ENCODE results near the gene TPST2. TPM values are rescaled to one million over a fixed set of nuclear protein-coding genes. Genes with fewer than 3 reads are reported as not detected.

The TPST2 gene
- total and polyA plus RNA-seq, 9 of the 15 experiments (the other 6 are each of a cell fraction or from before 2014, with no cell fraction given), result 14.2 to 123 (median 60.1) TPM

GRCh38 chr22:26586556-26587325 lies 3.2 kb downstream of the TPST2 start (continued):
- peak; percentile 33; the same call in 1 of the 2 replicates for TF ChIP-seq REST (IDR thresholded peaks at IDR 0.05; ENCODE audit: borderline replicate concordance)
- no peak for TF ChIP-seq REST (CRISPR knock-in tag; IDR thresholded peaks at IDR 0.05; ENCODE audit: low read depth)
- no peak for TF ChIP-seq CEBPG (CRISPR knock-in tag; IDR thresholded peaks at IDR 0.05)
- TF ChIP-seq CEBPG (tag; conservative IDR thresholded peaks at IDR 0.05 in 1 of 2, IDR thresholded peaks at IDR 0.05 in 1 of 2), result no peak
- TF ChIP-seq, protein P1, sequence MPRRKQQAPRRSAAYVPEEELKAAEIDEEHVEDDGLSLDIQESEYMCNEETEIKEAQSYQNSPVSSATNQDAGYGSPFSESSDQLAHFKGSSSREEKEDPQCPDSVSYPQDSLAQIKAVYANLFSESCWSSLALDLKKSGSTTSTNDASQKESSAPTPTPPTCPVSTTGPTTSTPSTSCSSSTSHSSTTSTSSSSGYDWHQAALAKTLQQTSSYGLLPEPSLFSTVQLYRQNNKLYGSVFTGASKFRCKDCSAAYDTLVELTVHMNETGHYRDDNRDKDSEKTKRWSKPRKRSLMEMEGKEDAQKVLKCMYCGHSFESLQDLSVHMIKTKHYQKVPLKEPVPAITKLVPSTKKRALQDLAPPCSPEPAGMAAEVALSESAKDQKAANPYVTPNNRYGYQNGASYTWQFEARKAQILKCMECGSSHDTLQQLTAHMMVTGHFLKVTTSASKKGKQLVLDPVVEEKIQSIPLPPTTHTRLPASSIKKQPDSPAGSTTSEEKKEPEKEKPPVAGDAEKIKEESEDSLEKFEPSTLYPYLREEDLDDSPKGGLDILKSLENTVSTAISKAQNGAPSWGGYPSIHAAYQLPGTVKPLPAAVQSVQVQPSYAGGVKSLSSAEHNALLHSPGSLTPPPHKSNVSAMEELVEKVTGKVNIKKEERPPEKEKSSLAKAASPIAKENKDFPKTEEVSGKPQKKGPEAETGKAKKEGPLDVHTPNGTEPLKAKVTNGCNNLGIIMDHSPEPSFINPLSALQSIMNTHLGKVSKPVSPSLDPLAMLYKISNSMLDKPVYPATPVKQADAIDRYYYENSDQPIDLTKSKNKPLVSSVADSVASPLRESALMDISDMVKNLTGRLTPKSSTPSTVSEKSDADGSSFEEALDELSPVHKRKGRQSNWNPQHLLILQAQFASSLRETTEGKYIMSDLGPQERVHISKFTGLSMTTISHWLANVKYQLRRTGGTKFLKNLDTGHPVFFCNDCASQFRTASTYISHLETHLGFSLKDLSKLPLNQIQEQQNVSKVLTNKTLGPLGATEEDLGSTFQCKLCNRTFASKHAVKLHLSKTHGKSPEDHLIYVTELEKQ (CRISPR knock-in tag; IDR thresholded peaks at IDR 0.05), result no peak
- TF ChIP-seq ZNF146 (CRISPR knock-in tag; IDR thresholded peaks at IDR 0.05; ENCODE audit: unreplicated experiment), result no peak
- TF ChIP-seq BRCA1 (IDR thresholded peaks at IDR 0.05), result no peak
- no peak for TF ChIP-seq BRCA1 (CRISPR knock-in tag; IDR thresholded peaks at IDR 0.05)
- TF ChIP-seq TCF3 (CRISPR knock-in tag; IDR thresholded peaks at IDR 0.05), result no peak
- TF ChIP-seq ZNF551 (CRISPR knock-in tag; IDR thresholded peaks at IDR 0.05), result no peak
- no peak for TF ChIP-seq DACH1 (IDR thresholded peaks at IDR 0.05; ENCODE audit: partially characterized antibody)
- TF ChIP-seq HMBOX1 (IDR thresholded peaks at IDR 0.05), result peak; percentile 79
- TF ChIP-seq POU5F1 (IDR thresholded peaks at IDR 0.05; ENCODE audit: borderline replicate concordance, low read depth, low read length, partially characterized antibody), result no peak
- TF ChIP-seq CCNT2 (IDR thresholded peaks at IDR 0.05; ENCODE audit: borderline replicate concordance, extremely low read depth, insufficient read length, low read depth, low read length), result no peak
- no peak for TF ChIP-seq ZKSCAN1 (IDR thresholded peaks at IDR 0.05; ENCODE audit: low read depth, low read length)
- TF ChIP-seq CBX1 (IDR thresholded peaks at IDR 0.05; ENCODE audit: low read depth), result no peak
